Activated B cell treated with CpG ODN at 0.5 μM for 24 hours (primary cell): Measurements from ENCODE around the gene CASQ2. TPM values are rescaled to one million over a fixed set of nuclear protein-coding genes. Genes with fewer than 3 reads are reported as not detected.

Experiments used
- ATAC-seq: fragments of 200-7000 bp; cut with Tn5 transposase; one replicate; pipeline ENCODE4 v1.10.0; 2021; ENCODE audit warnings: low read depth, mild to moderate bottlenecking, moderate library complexity
- CTCF ChIA-PET: fragments of 350-600 bp; sonication (Branson Sonifier 250); formaldehyde crosslinking; loops from one replicate; lab custom pipeline; 2021; ENCODE audit warnings: antibody characterized with exemption; lab: Charles Lee
- POLR2A ChIA-PET: fragments of 350-600 bp; sonication (Branson Sonifier 250); formaldehyde crosslinking; loops from one replicate; lab custom pipeline; 2021; ENCODE audit warnings: antibody characterized with exemption; lab: Charles Lee
- DNase-seq: peaks from one replicate; pipeline ENCODE4 v3.0.0; 2022
- H3K27ac Mint-ChIP-seq: one replicate; pipeline ENCODE4 v1.8.0; 2020; ENCODE audit warnings: mixed read lengths
- H3K27me3 Mint-ChIP-seq: one replicate; pipeline ENCODE4 v1.8.0; 2021; ENCODE audit warnings: mixed read lengths
- H3K36me3 Mint-ChIP-seq: one replicate; pipeline ENCODE4 v1.8.0; 2021; ENCODE audit warnings: low read depth, mixed read lengths
- H3K4me1 Mint-ChIP-seq: one replicate; pipeline ENCODE4 v1.8.0; 2021; ENCODE audit warnings: mixed read lengths
- H3K4me3 Mint-ChIP-seq: one replicate; pipeline ENCODE4 v1.8.0; 2020; ENCODE audit warnings: mild to moderate bottlenecking, mixed read lengths
- H3K9me3 Mint-ChIP-seq: one replicate; pipeline ENCODE4 v1.8.0; 2020; ENCODE audit warnings: mixed read lengths
- CTCF ChIP-seq: fragments of 200-600 bp; IDR thresholded peaks from one replicate; pipeline ENCODE4 v1.8.0; 2022; ENCODE audit warnings: antibody characterized with exemption, mild to moderate bottlenecking
- intact Hi-C: fragments of 100-400 bp; cut with micrococcal nuclease; formaldehyde crosslinking; loops from one replicate; pipeline ENCODE4 v1.15.1; 2024
- total RNA-seq: library from RNA; stranded (reverse); gene quantifications from 2 replicates; pipeline ENCODE4 v1.2.3, GENCODE V29; 2022

The CASQ2 gene
- total RNA-seq, 1 donor from 2014 or later = not detected

GRCh38 chr1:115753361-115753760 lies 15.2 kb downstream of the CASQ2 start:
- ChIA-PET POLR2A (no interaction called here), CTCF (no interaction called here)
- Mint-ChIP-seq H3K27me3 (peaks cover 14% of the 10 kb centered on the region), H3K27ac (no peak overlapping the region), H3K36me3 (no peaks in the 10 kb centered on the region), H3K4me3 (no peak overlapping the region), H3K4me1 (no peaks in the 10 kb centered on the region), H3K9me3 (no peaks in the 10 kb centered on the region)
- intact Hi-C loops = no loop called here
- ATAC-seq (no peak), DNase-seq (no peak)
- TF ChIP-seq CTCF = no peak

- CTCF ChIA-PET = no interaction called here
- H3K9me3 Mint-ChIP-seq = no peaks in the 10 kb centered on the region
- H3K4me3 Mint-ChIP-seq = no peak overlapping the region
- POLR2A ChIA-PET = no interaction called here
- no peak for DNase-seq
- intact Hi-C loops = no loop called here
- no peak overlapping the region for H3K27ac Mint-ChIP-seq
- no peak for TF ChIP-seq CTCF
- H3K27me3 Mint-ChIP-seq = peaks cover 23% of the 10 kb centered on the region
- no peaks in the 10 kb centered on the region for H3K36me3 Mint-ChIP-seq
- no peaks in the 10 kb centered on the region for H3K4me1 Mint-ChIP-seq
- ATAC-seq = no peak
Measured at GRCh38 chr1:115748401-115749150, 19.9 kb downstream of the CASQ2 start.

- ChIA-PET CTCF (no interaction called here), POLR2A (no interaction called here)
- H3K4me3 Mint-ChIP-seq = no peak overlapping the region
- H3K27me3 Mint-ChIP-seq = peaks cover 23% of the 10 kb centered on the region
- intact Hi-C loops = no loop called here
- TF ChIP-seq CTCF = no peak
- DNase-seq (no peak), ATAC-seq (no peak)
- H3K27ac Mint-ChIP-seq = no peak overlapping the region
- H3K4me1 Mint-ChIP-seq = no peaks in the 10 kb centered on the region
- H3K36me3 Mint-ChIP-seq = no peaks in the 10 kb centered on the region
- H3K9me3 Mint-ChIP-seq = no peaks in the 10 kb centered on the region
Measured at GRCh38 chr1:115746021-115746690, 22.4 kb downstream of the CASQ2 start.

GRCh38 chr1:115744646-115745275 lies 23.8 kb downstream of the CASQ2 start:
- CTCF ChIA-PET = no interaction called here
- DNase-seq = no peak

More at GRCh38 chr1:115744646-115745275, 23.8 kb downstream of the CASQ2 start:
- TF ChIP-seq CTCF = no peak
- POLR2A ChIA-PET = no interaction called here
- H3K27ac Mint-ChIP-seq = no peak overlapping the region
- H3K4me3 Mint-ChIP-seq = no peak overlapping the region
- intact Hi-C loops = no loop called here
- no peaks in the 10 kb centered on the region for H3K4me1 Mint-ChIP-seq
- no peaks in the 10 kb centered on the region for H3K36me3 Mint-ChIP-seq
- no peaks in the 10 kb centered on the region for H3K9me3 Mint-ChIP-seq
- no peak for ATAC-seq
- H3K27me3 Mint-ChIP-seq = peaks cover 20% of the 10 kb centered on the region
